Pancreas (tissue), 10 donors: ENCODE data around the gene LRRC10B. TPM values are rescaled to one million over a fixed set of nuclear protein-coding genes. Genes with fewer than 3 reads are reported as not detected.

Experiments used
- ATAC-seq, 4 donors: fragments of 200-7000 bp; cut with Tn5 transposase; one replicate each; pipeline versions ENCODE4 v1.8.0 to v1.9.1; 2020; ENCODE audit warnings: mild to moderate bottlenecking in 4 of 4, moderate library complexity in 4 of 4
- DNase-seq, 6 donors: peaks; one replicate each; pipeline ENCODE4 v3.0.0-alpha.2; 2020
- FAIRE-seq: peaks from 2 replicates; lab custom pipeline; 2012; peaks lifted over from hg19 to GRCh38; lab: Jason Lieb, UNC
- H3K27ac ChIP-seq, 4 donors: fragments of 200-600 bp; sonication (generic); 1 replicate in 3 of 4; 2 replicates in 1 of 4; pipeline versions ENCODE4 v1.5.0 to v1.8.0; 2020
- H3K27me3 ChIP-seq, 4 donors: fragments of 200-600 bp; one replicate each; pipeline ENCODE4 v1.8.0; 2021
- H3K36me3 ChIP-seq, 3 donors: fragments of 200-600 bp; sonication (generic) in 1 of 3; one replicate each; pipeline versions ENCODE4 v1.5.0 to v1.8.0; 2020 to 2021
- H3K4me1 ChIP-seq, 3 donors: fragments of 200-600 bp; one replicate each; pipeline ENCODE4 v1.8.0; 2021
- H3K4me3 ChIP-seq, 4 donors: fragments of 200-600 bp; sonication (generic) in 2 of 4; one replicate each; pipeline versions ENCODE4 v1.5.0 to v1.8.0; 2020 to 2021
- H3K9me3 ChIP-seq, 4 donors: fragments of 200-600 bp; one replicate each; pipeline ENCODE4 v1.8.0; 2021
- CTCF ChIP-seq, 4 donors: fragments of 200-600 bp; sonication (generic) in 3 of 4; IDR thresholded peaks; one replicate each; pipeline versions ENCODE4 v1.5.0 to v1.8.0; 2021; ENCODE audit warnings: antibody characterized with exemption in 4 of 4
- WGBS, 2 donors: extraction: QIAGEN DNeasy Blood & Tissue Kit; methylation state at CpG; one replicate each; pipeline ENCODE4 v1.1.7; 2013; 5-methylcytosine and 5-hydroxymethylcytosine counted together
- intact Hi-C, 3 donors: fragments of 100-400 bp; cut with DNase I; formaldehyde crosslinking; loops; one replicate each; pipeline versions ENCODE4 v1.11.1 to v1.14.2; 2022
- polyA plus RNA-seq, 2 donors: library from polyadenylated mRNA; stranded (reverse); fragments of 200-250 nt; gene quantifications; one replicate each; pipeline ENCODE4 v1.2.3, GENCODE V29; 2013
- total RNA-seq, 6 donors: library from RNA; stranded (reverse); fragmentation: NEBNext Ultra II Directional in 4 of 6; extraction: Animal tissue kit (Norgen Biotek cat#: 25700) in 4 of 6; gene quantifications; one replicate each; pipeline versions ENCODE4 v1.2.1 to v1.2.4, GENCODE V29; 2021 to 2023
- donor health status: healthy with polysubstance abuse.
- donor health status: DM: no; HTN: no; CAD: no; lungs with moderate emphysema.
- donor health status: DM: no; HTN: no; CAD: no.
- donor health status: control.
- donor health status: control.
- donor health status: Bipolar disorder and iron deficiency.
- donor health status: DM: yes; HTN: yes; CAD: no.
- donor health status: DM: no; HTN: no; CAD: no.
- donor health status: DM: no; HTN: no; CAD: no.
- donor health status: DM: yes; HTN: yes; CAD: no.

Gene LRRC10B
- total and polyA plus RNA-seq, 8 donors = 0.28 to 10.2 (median 1.2) TPM

- ATAC-seq = peak in 2 of 4 donors; percentile 21 to 25
- H3K27me3 ChIP-seq = no peaks in the 10 kb centered on the region
Observed at GRCh38 chr11:61472282-61472681, 36.3 kb upstream of the LRRC10B start.

GRCh38 chr11:61472868-61473267, 35.7 kb upstream of the LRRC10B start:
- H3K36me3 ChIP-seq = no peaks in the 10 kb centered on the region
- H3K27ac ChIP-seq = no peak overlapping the region
- 84 to 87% methylated on average over 5 of the region's 5 CpGs for WGBS, 2 donors
- TF ChIP-seq CTCF (IDR thresholded peaks at IDR 0.05) = no peak
- H3K4me3 ChIP-seq = no peak overlapping the region
- H3K4me1 ChIP-seq = no peaks in the 10 kb centered on the region
- no peaks in the 10 kb centered on the region for H3K9me3 ChIP-seq
- FAIRE-seq = no peak
- peaks cover 0 to under 1% (median 0%) of the 10 kb centered on the region in 4 donors for H3K27me3 ChIP-seq
- ATAC-seq = peak in 2 of 4 donors; percentile 16 to 33
- intact Hi-C loops = loop anchor here in 1 of 3 donors (10.0 kb wide), 1 partner anchor 162 kb away; no protein-coding TSS in a partner anchor
- no peak for DNase-seq

More at GRCh38 chr11:61472282-61472681, 36.3 kb upstream of the LRRC10B start:
- intact Hi-C loops = loop anchor here in 1 of 3 donors (10.0 kb wide), 1 partner anchor 163 kb away; no protein-coding TSS in a partner anchor
- TF ChIP-seq CTCF (IDR thresholded peaks at IDR 0.05) = no peak
- Histone ChIP-seq H3K27ac (no peak overlapping the region), H3K4me1 (no peaks in the 10 kb centered on the region), H3K36me3 (no peaks in the 10 kb centered on the region), H3K9me3 (no peaks in the 10 kb centered on the region), H3K4me3 (no peak overlapping the region)
- DNase-seq (no peak), FAIRE-seq (no peak)
- 82 to 88% methylated on average over 5 of the region's 5 CpGs for WGBS, 2 donors

- WGBS, 2 donors = 91 to 97% methylated on average over 3 of the region's 3 CpGs
- ATAC-seq = no peak
- TF ChIP-seq CTCF (IDR thresholded peaks at IDR 0.05) = no peak
- H3K9me3 ChIP-seq = no peaks in the 10 kb centered on the region
- FAIRE-seq = no peak
- no peak overlapping the region for H3K4me3 ChIP-seq
- no peaks in the 10 kb centered on the region for H3K36me3 ChIP-seq
- no peak for DNase-seq
- H3K27me3 ChIP-seq = peaks cover 0 to 3% (median 0%) of the 10 kb centered on the region in 4 donors
- no peaks in the 10 kb centered on the region for H3K4me1 ChIP-seq
- no peak overlapping the region for H3K27ac ChIP-seq
- intact Hi-C loops = loop anchor here in 1 of 3 donors (10.0 kb wide), 1 partner anchor 161 kb away; no protein-coding TSS in a partner anchor
Observed at GRCh38 chr11:61473370-61474012, 35.1 kb upstream of the LRRC10B start.

GRCh38 chr11:61474013-61474643, 34.4 kb upstream of the LRRC10B start:
- no peaks in the 10 kb centered on the region for H3K9me3 ChIP-seq
- 88 to 93% methylated on average over 6 of the region's 6 CpGs for WGBS, 2 donors
- no peak overlapping the region for H3K27ac ChIP-seq
- H3K36me3 ChIP-seq = no peaks in the 10 kb centered on the region
- no peaks in the 10 kb centered on the region for H3K4me1 ChIP-seq
- no peak for DNase-seq
- ATAC-seq = no peak
- FAIRE-seq = no peak
- peaks cover 0 to 3% (median 0%) of the 10 kb centered on the region in 4 donors for H3K27me3 ChIP-seq
- TF ChIP-seq CTCF (IDR thresholded peaks at IDR 0.05) = no peak
- H3K4me3 ChIP-seq = no peak overlapping the region
- intact Hi-C loops = loop anchor here in 1 of 3 donors (10.0 kb wide), 1 partner anchor 161 kb away; no protein-coding TSS in a partner anchor
